ENCODE results near the gene C15orf40.

C15orf40 gene

DNA sequence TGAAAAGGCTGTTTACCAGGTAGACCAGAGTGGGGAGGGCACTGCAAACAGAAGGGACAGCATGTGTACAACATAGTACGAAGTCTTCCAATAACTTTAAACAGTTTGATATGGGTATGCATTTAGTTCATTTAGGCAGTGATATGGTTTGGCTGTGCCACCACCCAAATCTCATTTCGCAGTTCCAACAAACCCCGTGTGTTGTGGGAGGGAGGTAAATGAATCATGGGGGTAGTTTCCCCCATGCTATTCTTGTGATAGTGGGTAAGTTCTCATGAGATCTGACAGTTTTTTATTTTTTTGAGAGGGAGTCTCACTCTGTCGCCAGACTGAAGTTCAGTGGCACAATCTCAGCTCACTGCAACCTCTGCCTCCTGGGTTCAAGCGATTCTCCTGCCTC is 33.0 kb downstream of the C15orf40 start:
- TF ChIP-seq GATA1 (IDR thresholded peaks at IDR 0.05; ENCODE audit: low read depth, low read length): no peak
- no peak for TF ChIP-seq POLR2A (IDR thresholded peaks at IDR 0.05; ENCODE audit: low read length)
- no peak for DNase-seq

DNA sequence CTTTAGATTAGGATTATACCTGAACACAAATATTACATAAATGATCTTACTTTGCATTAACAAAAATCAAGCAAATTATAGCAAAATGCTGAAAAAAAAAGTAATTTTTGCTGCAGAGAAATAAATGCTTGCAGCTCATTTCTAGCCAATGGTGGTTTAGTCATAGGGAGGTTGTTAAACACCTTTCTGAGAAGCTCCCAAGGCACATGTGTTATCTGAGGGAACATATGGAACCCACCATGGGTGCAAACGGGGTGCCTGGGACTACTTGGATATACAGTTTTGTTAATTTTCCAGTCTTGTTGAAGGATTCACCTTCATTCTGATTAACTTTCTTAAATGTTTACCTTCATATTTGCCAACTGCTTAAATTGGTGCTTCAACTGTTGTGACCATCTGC is 34.4 kb downstream of the C15orf40 start:
- peak in 1 of 2 experiments; percentile 7 for DNase-seq
- TF ChIP-seq GATA1 (IDR thresholded peaks at IDR 0.05; ENCODE audit: low read depth, low read length): no peak
- TF ChIP-seq POLR2A (IDR thresholded peaks at IDR 0.05; ENCODE audit: low read length): no peak

DNA sequence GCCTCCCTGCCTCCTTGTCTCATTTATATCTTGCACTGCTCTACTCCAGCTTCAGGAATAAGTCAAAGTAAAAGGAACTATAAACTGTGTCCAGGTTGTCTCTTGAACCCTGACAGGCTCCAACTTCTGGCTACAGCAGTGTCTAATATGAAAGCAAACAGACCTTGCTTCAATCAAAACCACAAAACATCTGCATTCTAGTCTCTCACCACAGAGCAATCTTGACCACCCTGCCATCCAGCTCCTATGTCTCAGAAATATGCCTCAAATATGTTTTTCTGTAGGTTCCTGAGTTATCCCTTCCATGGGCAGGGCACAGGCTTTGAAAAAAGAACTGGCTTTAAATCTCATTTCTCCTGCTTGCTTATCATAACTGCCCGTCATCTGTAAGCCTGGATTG is 38.4 kb downstream of the C15orf40 start:
- TF ChIP-seq GATA1 (IDR thresholded peaks at IDR 0.05; ENCODE audit: low read depth, low read length): no peak
- no peak for TF ChIP-seq POLR2A (IDR thresholded peaks at IDR 0.05; ENCODE audit: low read length)
- no peak for DNase-seq

DNA sequence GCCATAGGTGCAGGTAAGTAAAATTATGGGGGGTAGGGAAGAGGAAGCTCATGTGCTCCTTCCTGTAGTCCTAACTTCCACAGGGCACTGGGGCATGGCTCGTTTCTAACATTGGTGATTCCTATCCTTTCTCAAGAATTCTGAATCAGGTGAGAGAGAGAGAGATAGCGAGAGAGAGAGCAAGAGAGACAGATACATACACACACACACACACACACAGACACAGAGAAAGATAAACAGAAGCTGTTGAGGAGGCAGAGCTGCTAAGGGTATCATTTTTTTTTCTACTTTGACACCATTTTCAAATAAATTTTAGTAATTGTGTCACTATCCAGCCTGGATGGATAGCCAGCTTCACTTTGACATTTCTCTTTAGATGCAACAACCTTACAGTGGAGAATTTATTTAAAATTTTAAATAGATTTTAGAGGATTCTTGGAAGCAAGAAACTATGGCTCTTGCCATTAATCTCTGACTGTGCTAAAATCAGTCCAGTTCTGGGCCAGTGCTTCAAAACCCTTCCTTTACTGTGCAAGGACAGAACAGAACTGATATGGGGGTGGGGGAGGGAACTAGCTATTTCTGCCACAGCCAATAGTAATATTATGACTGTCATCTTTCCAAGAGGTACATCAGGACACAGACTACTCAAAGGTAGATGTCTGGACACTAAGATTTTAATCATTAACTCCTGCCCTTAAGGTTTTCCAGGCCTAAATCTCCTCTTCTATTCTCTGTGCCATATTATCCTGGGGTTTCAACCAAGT is 40.0 kb downstream of the C15orf40 start:
- DNase-seq: no peak
- no peak for TF ChIP-seq POLR2A (IDR thresholded peaks at IDR 0.05; ENCODE audit: low read length)
- TF ChIP-seq GATA1 (IDR thresholded peaks at IDR 0.05; ENCODE audit: low read depth, low read length): no peak

DNA sequence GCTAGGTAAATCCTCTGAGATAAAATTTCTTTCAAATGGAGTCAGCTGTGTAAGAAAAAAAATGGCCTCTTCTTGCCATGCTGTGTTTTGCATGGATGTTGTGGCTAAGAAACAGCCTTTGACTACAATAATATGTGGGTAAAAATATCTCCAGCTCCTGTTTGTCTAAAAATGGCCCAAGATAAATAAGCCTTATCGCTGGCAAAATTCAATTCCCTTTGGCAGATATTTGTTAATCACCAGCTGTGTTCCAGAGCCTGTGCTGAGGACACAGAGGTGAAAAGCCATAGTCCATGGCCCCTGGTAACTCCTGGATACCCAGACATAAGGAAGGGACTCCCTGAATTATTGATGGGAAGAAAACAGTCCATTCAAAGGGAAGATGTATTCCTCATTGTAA is 40.7 kb downstream of the C15orf40 start:
- DNase-seq: no peak
- no peak for TF ChIP-seq POLR2A (IDR thresholded peaks at IDR 0.05; ENCODE audit: low read length)
- TF ChIP-seq GATA1 (IDR thresholded peaks at IDR 0.05; ENCODE audit: low read depth, low read length): no peak

DNA sequence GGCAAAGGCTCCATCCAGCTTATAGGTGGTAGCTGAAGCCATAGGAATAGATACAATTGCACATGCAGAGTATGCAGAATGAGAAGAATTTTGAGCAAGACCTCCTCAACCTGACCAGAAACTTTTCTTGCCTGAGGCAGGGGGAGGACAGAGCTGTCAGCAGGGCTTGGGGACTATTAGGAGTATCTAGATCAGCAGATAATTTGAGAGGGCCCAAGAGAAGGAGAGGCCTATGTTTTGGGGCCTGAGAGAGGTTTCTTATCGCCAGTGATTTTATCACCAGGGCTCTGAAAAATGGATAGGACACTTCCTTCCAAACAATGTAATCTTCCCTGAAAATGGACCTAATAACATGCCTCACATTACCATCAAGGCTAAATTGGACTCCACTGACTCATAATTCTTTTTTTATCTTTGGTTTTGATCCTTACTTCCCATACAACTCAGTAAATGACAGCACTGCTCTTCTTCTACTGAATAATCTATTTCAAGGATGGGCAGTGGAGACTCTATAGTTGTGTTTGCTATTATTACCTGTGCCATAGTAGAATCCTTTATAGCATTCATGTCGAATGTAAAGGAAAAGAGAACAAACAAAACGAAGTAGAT is 41.3 kb downstream of the C15orf40 start:
- DNase-seq: peak in 1 of 2 experiments; percentile 13
- TF ChIP-seq POLR2A (IDR thresholded peaks at IDR 0.05; ENCODE audit: low read length) (no peak), GATA1 (IDR thresholded peaks at IDR 0.05; ENCODE audit: low read depth, low read length) (no peak)

DNA sequence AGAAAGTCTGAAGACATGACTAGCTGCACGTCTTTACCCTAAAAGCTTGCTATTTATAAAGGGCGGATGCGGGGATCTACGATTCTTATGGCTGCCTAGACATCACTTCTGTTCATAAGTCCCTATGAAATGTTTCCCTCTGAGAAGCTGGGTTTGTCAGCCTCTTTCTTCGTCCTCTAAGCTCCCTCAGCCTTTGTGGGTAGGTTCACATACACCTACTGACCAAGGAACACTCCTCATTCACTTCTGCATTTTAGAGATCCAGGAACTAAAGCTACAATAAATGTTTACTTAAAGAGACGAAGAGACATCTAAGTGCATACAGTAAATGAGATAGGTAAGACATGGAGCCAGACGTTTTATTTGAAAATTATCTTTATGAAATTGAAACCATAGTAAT is 42.1 kb downstream of the C15orf40 start:
- no peak for DNase-seq
- TF ChIP-seq POLR2A (IDR thresholded peaks at IDR 0.05; ENCODE audit: low read length): no peak
- TF ChIP-seq GATA1 (IDR thresholded peaks at IDR 0.05; ENCODE audit: low read depth, low read length): no peak

DNA sequence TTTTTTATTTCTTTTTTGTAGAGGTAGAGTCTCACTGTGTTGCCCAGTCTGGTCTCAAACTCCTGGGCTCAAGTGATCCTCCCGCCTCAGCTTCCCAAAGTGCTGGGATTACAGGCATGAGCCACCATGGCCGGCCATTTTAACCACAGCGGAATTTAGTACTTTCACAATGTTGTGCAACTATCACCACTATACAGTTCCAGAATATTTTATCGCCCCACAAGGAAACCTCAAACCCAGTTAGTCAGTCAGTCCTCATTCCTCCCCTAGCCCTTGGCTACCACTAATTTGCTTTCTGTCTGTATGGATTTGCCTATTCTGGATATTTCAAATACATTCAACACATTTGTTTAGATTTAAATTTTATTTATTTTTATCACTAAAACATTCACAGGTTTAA is 43.4 kb downstream of the C15orf40 start:
- DNase-seq: no peak
- no peak for TF ChIP-seq POLR2A (IDR thresholded peaks at IDR 0.05; ENCODE audit: low read length)
- no peak for TF ChIP-seq GATA1 (IDR thresholded peaks at IDR 0.05; ENCODE audit: low read depth, low read length)

DNA sequence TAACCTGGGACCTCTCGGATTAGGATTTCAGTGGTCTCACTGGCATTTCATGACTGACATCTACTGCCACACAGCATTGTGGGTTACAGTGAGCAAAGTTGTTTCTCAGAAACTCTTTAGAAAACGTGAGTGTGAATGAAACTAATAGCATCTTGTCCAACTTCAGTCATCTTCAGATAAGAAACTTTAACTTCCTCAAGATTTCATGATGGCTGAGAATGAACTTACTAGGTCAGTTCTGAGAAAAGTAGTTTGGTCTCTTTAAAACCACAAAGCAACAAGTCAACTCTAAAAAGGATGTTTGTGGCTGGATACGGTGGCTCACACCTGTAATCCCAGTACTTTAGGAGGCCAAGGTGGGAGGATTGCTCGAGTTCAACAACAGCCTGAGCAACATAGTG is 44.8 kb downstream of the C15orf40 start:
- TF ChIP-seq POLR2A (IDR thresholded peaks at IDR 0.05; ENCODE audit: low read length) (no peak), GATA1 (IDR thresholded peaks at IDR 0.05; ENCODE audit: low read depth, low read length) (no peak)
- DNase-seq: no peak

DNA sequence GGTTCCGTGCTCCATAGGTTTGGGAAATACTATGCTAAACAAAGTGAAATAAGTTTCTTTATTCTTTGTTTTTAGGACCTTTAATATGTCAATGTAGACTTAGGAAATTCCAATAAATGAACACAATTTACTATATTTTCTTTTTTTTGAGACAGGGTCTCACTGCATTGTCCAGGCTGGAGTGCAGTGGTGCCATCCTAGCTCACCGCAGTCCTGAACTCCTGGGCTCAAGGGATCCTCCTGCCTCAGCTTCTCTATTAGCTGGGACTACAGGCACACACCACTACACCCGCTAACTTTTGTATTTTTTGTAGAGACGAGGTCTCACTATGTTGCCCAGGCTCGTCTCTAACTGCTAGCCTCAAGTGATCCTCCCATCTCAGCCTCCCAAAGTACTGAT is 46.5 kb downstream of the C15orf40 start:
- no peak for DNase-seq
- TF ChIP-seq POLR2A (IDR thresholded peaks at IDR 0.05; ENCODE audit: low read length) (no peak), GATA1 (IDR thresholded peaks at IDR 0.05; ENCODE audit: low read depth, low read length) (no peak)

DNA sequence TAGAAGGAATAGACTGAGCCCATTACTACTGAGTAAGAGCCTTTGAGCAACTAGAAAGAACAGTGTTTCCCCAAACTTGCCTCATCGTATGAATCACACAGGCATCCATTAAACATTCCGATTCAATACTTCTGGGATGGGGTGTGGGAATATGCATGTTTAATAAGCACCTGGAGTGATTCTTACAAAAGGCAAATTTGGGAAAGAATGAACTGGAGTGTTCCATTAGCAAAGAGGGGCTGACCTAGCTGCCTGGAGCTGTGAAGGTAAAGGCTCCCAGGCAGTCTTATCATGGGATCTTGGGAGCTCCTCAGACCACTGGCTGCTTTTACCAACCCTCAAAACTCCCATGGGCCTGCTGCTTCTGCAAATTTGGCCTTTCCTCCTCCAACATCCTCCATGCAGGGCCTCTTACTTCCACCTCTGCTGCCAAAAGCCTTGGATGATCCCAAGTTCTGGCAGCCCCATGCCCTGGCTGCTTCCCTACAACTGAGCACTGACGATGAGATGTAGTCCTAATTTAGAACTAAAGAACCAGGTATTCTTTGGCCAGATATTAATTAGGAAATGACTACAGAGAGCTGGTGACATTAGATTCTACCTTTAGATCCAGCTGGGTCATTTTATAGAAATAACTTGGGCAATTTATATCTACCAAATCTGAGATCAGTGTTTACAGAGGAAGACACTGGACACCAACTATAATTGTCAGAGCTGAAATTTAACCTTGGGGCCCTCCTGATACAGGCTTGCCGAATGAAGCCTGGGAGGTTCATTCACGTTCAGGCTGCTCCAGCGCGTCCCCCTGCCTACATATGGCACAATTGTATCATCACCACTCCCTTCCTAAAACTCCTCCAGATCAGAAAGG is 47.7 kb downstream of the C15orf40 start:
- TF ChIP-seq POLR2A (IDR thresholded peaks at IDR 0.05; ENCODE audit: low read length) (no peak), GATA1 (IDR thresholded peaks at IDR 0.05; ENCODE audit: low read depth, low read length) (no peak)
- no peak for DNase-seq

DNA sequence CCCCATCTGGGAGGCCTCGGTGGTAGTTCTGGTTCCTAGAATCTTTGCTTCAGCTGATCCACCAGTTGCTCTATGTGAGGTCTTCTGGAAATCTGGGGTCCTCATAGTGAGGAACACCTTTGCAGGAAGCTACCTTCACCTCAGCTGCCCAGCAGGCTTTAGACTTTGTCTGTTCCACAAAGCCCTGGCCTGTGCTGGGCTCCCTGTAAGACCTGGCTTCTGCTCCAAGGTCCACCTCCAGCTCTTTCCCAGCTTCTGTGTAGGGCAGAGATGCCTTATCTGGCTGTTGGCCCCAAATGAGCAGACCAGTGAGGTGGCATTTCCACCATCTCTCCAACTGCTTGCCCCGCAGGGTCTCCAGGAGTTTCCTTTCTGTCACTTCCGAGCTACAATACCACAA is 50.7 kb downstream of the C15orf40 start:
- TF ChIP-seq GATA1 (IDR thresholded peaks at IDR 0.05; ENCODE audit: low read depth, low read length) (no peak), POLR2A (IDR thresholded peaks at IDR 0.05; ENCODE audit: low read length) (no peak)
- DNase-seq: no peak

DNA sequence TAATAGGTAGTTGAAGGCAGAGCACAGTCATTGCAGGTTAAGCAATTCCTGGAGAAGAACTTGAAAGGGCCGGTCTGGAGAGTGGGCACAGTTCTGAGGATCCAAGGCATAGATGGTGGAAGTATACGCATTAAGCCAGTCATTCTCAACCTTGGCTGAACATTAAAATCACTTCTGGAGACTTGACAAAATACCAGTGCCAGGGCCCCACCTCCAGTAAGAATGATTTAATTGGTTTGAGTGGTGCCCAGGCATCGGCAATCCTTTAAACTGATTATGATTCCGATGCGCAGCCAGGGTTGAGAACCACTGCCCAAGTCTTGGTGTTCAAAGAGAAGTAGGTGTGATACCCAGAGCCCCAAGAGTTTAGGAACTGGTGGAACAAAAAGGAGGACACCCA is 52.0 kb downstream of the C15orf40 start:
- TF ChIP-seq POLR2A (IDR thresholded peaks at IDR 0.05; ENCODE audit: low read length) (no peak), GATA1 (IDR thresholded peaks at IDR 0.05; ENCODE audit: low read depth, low read length) (no peak)
- no peak for DNase-seq

DNA sequence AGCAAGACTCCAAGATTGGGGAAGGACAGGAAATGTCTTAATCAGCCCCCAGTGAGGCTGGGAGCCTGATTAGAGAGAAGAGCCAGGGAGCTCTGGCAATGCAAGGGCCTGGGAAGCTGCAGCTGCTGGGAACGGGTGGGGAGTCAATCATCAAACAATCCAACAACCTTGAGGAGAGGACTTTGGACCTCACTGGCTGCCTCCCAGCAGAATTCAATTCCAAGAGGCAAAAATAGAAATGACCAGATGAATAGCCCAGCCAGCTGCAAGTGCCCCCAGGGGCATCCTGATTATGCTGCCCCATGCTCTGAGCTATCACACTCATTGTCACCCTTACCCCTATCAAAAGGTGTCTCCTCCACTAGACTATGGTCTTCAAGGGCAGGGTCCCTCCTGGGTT is 52.8 kb downstream of the C15orf40 start:
- no peak for DNase-seq
- no peak for TF ChIP-seq POLR2A (IDR thresholded peaks at IDR 0.05; ENCODE audit: low read length)
- TF ChIP-seq GATA1 (IDR thresholded peaks at IDR 0.05; ENCODE audit: low read depth, low read length): no peak
